Measurements from ENCODE around the gene JAK1.

- no peak for TF ChIP-seq POLR2AphosphoS5 (IDR thresholded peaks at IDR 0.05)
- TF ChIP-seq, protein P1, sequence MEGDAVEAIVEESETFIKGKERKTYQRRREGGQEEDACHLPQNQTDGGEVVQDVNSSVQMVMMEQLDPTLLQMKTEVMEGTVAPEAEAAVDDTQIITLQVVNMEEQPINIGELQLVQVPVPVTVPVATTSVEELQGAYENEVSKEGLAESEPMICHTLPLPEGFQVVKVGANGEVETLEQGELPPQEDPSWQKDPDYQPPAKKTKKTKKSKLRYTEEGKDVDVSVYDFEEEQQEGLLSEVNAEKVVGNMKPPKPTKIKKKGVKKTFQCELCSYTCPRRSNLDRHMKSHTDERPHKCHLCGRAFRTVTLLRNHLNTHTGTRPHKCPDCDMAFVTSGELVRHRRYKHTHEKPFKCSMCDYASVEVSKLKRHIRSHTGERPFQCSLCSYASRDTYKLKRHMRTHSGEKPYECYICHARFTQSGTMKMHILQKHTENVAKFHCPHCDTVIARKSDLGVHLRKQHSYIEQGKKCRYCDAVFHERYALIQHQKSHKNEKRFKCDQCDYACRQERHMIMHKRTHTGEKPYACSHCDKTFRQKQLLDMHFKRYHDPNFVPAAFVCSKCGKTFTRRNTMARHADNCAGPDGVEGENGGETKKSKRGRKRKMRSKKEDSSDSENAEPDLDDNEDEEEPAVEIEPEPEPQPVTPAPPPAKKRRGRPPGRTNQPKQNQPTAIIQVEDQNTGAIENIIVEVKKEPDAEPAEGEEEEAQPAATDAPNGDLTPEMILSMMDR (IDR thresholded peaks at IDR 0.05): no peak
- no peak for TF ChIP-seq POLR2A (IDR thresholded peaks at IDR 0.05)
Measured at GRCh38 chr1:64845831-64846425, 120.4 kb downstream of the JAK1 start.

All from breast epithelium (tissue), 3 donors.